HepG2 (cell line): ENCODE measurements around the gene ERFL. TPM values are rescaled to one million over a fixed set of nuclear protein-coding genes. Genes with fewer than 3 reads are reported as not detected.

ENCODE experiments used
- ARNT2 ChIP-seq: sonication (generic); formaldehyde crosslinking; IDR thresholded peaks from 2 replicates; pipeline ENCODE4 v1.8.0; 2022; ENCODE audit warnings: mild to moderate bottlenecking, low read depth, missing genetic modification reagents, moderate library complexity
- BHLHE40 ChIP-seq: IDR thresholded peaks from 2 replicates; pipeline ENCODE4 v1.6.1; 2011; ENCODE audit warnings: low read length, improper control_type of control experiment
- ETV5 ChIP-seq: IDR thresholded peaks from 2 replicates; pipeline ENCODE4 v1.6.1; 2018; ENCODE audit warnings: missing biosample characterization, missing genetic modification reagents, inconsistent platforms, borderline replicate concordance
- HCFC1 ChIP-seq: fragments of 150-350 bp; IDR thresholded peaks from 2 replicates; pipeline ENCODE4 v1.6.1; 2014; ENCODE audit warnings: low read depth, low read length
- HOXA9 ChIP-seq: sonication (generic); formaldehyde crosslinking; IDR thresholded peaks from 2 replicates; pipeline ENCODE4 v1.8.1; 2022; ENCODE audit warnings: missing genetic modification reagents, mild to moderate bottlenecking, moderate library complexity, borderline replicate concordance
- NFIB ChIP-seq: sonication (generic); formaldehyde crosslinking; IDR thresholded peaks from 2 replicates; pipeline ENCODE4 v1.9.0; 2021; ENCODE audit warnings: missing genetic modification reagents, mild to moderate bottlenecking, borderline replicate concordance
- NKX3-1 ChIP-seq: sonication (generic); formaldehyde crosslinking; IDR thresholded peaks from 2 replicates; pipeline ENCODE4 v1.5.0; 2020; ENCODE audit warnings: missing genetic modification reagents
- ONECUT2 ChIP-seq: sonication (generic); formaldehyde crosslinking; IDR thresholded peaks from 2 replicates; pipeline ENCODE4 v1.4.0; 2020; ENCODE audit warnings: missing genetic modification reagents
- PITX1 ChIP-seq: sonication (generic); formaldehyde crosslinking; IDR thresholded peaks from 2 replicates; pipeline ENCODE4 v1.5.1; 2020; ENCODE audit warnings: mild to moderate bottlenecking, missing genetic modification reagents
- SCMH1 ChIP-seq: sonication (generic); formaldehyde crosslinking; IDR thresholded peaks from 2 replicates; pipeline ENCODE4 v1.9.0; 2021; ENCODE audit warnings: missing genetic modification reagents, mild to moderate bottlenecking, borderline replicate concordance
- STAG1 ChIP-seq: sonication (generic); formaldehyde crosslinking; IDR thresholded peaks from 2 replicates; pipeline ENCODE4 v1.4.0; 2020; ENCODE audit warnings: missing genetic modification reagents
- ZFY ChIP-seq: sonication (generic); formaldehyde crosslinking; IDR thresholded peaks from 2 replicates; pipeline ENCODE4 v1.4.0; 2020; ENCODE audit warnings: missing genetic modification reagents
- ZNF20 ChIP-seq: sonication (generic); formaldehyde crosslinking; IDR thresholded peaks from 2 replicates; pipeline ENCODE4 v1.4.0; 2020; ENCODE audit warnings: mild to moderate bottlenecking, moderate library complexity, missing genetic modification reagents
- ZNF260 ChIP-seq: sonication (generic); formaldehyde crosslinking; IDR thresholded peaks from 2 replicates; pipeline ENCODE4 v1.4.0; 2020; ENCODE audit warnings: missing genetic modification reagents, low read depth, mild to moderate bottlenecking, borderline replicate concordance
- ZNF614 ChIP-seq: IDR thresholded peaks from 2 replicates; pipeline ENCODE4 v1.6.1; 2018; ENCODE audit warnings: missing biosample characterization, missing genetic modification reagents, inconsistent platforms, borderline replicate concordance
- polyA plus RNA-seq, 8 experiments: library from polyadenylated mRNA; depleted of rRNA in 3 of 8; stranded (reverse) in 7 of 8; unstranded in 1 of 8; fragments of >200 nt; fragmentation: Illumina TruSeq in 4 of 8; extraction: Trizol in 4 of 8; gene quantifications; 2 replicates each; pipeline versions ENCODE4 v1.2.1 to v1.2.3, GENCODE V29; 2011 to 2016; ENCODE audit warnings: low read depth in 4 of 8, missing spikeins in 1 of 8, mixed read lengths in 1 of 8; ENCODE audit not compliant: insufficient read depth in 1 of 8
- total RNA-seq, 5 experiments: library from RNA; depleted of rRNA; stranded (reverse); fragments of >200 nt; fragmentation: Illumina TruSeq; extraction: Trizol; gene quantifications; 2 replicates each; pipeline ENCODE4 v1.2.3, GENCODE V29; 2016; ENCODE audit warnings: low read depth in 1 of 5
- TF ChIP-seq, protein P1 (sequence below): sonication (generic); formaldehyde crosslinking; IDR thresholded peaks from 2 replicates; pipeline ENCODE4 v1.8.0; 2022; ENCODE audit warnings: missing genetic modification reagents, mild to moderate bottlenecking, borderline replicate concordance
- TF ChIP-seq, protein P2 (sequence below): sonication (generic); formaldehyde crosslinking; IDR thresholded peaks from 2 replicates; pipeline ENCODE4 v1.8.0; 2022; ENCODE audit warnings: low read depth, missing genetic modification reagents
- TF ChIP-seq, protein P3 (sequence below): IDR thresholded peaks from 2 replicates; pipeline ENCODE4 v1.6.1; 2016; ENCODE audit warnings: missing genetic modification reagents, missing compliant biosample characterization
- TF ChIP-seq, protein P4 (sequence below): sonication (generic); formaldehyde crosslinking; IDR thresholded peaks from 2 replicates; pipeline ENCODE4 v1.4.0; 2020; ENCODE audit warnings: mild to moderate bottlenecking, missing genetic modification reagents
- TF ChIP-seq, protein P5 (sequence below): IDR thresholded peaks from 2 replicates; pipeline ENCODE4 v1.6.1; 2016; ENCODE audit warnings: control low read depth
- TF ChIP-seq, protein P6 (sequence below): sonication (generic); formaldehyde crosslinking; IDR thresholded peaks from 2 replicates; pipeline ENCODE4 v1.9.0; 2022; ENCODE audit warnings: missing genetic modification reagents, mild to moderate bottlenecking, borderline replicate concordance

The ERFL gene
- total and polyA plus RNA-seq, 2 of the 13 experiments (the other 11 are each of a cell fraction or from before 2014, with no cell fraction given): not detected

DNA sequence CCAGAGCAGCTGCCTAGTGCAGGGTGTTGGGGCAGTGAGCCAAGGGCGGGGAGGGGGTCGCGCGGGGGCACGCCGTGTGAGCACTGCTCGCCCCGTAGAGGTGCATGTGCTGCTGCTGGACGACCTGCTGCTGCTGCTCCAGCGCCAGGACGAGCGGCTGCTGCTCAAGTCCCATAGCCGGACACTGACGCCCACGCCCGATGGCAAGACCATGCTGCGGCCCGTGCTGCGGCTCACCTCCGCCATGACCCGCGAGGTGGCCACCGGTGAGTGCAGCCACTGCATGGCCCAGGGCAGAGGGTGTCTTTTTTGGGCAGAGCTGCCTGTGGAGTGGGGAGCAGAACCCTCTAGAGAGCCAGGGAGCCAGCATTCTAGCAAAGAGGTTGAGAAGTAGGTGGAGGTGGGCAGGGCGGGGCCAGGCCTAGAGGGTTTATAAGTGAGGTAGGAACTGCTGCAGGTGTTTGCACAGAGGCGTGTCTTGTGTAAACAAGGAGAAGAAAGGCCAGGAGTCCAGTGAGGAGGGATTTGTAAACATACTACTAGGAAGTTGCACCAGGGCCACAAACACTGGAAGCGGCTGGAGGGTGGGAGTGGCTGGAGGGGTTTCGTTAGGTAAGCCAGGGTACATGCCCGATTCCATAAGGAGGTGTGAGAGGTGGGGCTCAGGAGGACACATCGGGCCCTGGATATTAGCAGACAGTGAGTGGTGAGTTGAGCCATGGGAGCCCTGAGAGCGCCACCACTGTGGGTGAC lies 24.0 kb downstream of the ERFL start (continued):
- TF ChIP-seq ZFY (CRISPR knock-in tag): 0 out of 2 replicates have a peak, but pooled peaks have one; percentile 27
- TF ChIP-seq, protein P1, sequence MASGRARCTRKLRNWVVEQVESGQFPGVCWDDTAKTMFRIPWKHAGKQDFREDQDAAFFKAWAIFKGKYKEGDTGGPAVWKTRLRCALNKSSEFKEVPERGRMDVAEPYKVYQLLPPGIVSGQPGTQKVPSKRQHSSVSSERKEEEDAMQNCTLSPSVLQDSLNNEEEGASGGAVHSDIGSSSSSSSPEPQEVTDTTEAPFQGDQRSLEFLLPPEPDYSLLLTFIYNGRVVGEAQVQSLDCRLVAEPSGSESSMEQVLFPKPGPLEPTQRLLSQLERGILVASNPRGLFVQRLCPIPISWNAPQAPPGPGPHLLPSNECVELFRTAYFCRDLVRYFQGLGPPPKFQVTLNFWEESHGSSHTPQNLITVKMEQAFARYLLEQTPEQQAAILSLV (CRISPR knock-in tag): no peak
- TF ChIP-seq, protein P2, sequence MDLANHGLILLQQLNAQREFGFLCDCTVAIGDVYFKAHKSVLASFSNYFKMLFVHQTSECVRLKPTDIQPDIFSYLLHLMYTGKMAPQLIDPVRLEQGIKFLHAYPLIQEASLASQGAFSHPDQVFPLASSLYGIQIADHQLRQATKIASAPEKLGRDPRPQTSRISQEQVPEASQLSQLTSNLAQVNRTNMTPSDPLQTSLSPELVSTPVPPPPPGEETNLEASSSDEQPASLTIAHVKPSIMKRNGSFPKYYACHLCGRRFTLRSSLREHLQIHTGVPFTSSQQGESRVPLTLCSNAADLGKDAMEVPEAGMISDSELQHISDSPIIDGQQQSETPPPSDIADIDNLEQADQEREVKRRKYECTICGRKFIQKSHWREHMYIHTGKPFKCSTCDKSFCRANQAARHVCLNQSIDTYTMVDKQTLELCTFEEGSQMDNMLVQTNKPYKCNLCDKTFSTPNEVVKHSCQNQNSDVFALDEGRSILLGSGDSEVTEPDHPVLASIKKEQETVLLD: no peak
- TF ChIP-seq NFIB (CRISPR knock-in tag): no peak
- peak; percentile 69; the same call in 1 of the 2 replicates for TF ChIP-seq ARNT2 (CRISPR knock-in tag)
- TF ChIP-seq ZNF614 (CRISPR knock-in tag): peak; percentile 46; the same call in 1 of the 2 replicates
- no peak for TF ChIP-seq SCMH1 (CRISPR knock-in tag)
- TF ChIP-seq, protein P3, sequence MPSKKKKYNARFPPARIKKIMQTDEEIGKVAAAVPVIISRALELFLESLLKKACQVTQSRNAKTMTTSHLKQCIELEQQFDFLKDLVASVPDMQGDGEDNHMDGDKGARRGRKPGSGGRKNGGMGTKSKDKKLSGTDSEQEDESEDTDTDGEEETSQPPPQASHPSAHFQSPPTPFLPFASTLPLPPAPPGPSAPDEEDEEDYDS: no peak
- TF ChIP-seq ETV5 (CRISPR knock-in tag): peak; percentile 71; the same call in 1 of the 2 replicates
- no peak for TF ChIP-seq STAG1 (CRISPR knock-in tag)
- no peak for TF ChIP-seq BHLHE40
- no peak for TF ChIP-seq ONECUT2 (CRISPR knock-in tag)
- no peak for TF ChIP-seq ZNF260 (CRISPR knock-in tag)
- TF ChIP-seq ZNF20 (CRISPR knock-in tag): no peak
- TF ChIP-seq, protein P4, sequence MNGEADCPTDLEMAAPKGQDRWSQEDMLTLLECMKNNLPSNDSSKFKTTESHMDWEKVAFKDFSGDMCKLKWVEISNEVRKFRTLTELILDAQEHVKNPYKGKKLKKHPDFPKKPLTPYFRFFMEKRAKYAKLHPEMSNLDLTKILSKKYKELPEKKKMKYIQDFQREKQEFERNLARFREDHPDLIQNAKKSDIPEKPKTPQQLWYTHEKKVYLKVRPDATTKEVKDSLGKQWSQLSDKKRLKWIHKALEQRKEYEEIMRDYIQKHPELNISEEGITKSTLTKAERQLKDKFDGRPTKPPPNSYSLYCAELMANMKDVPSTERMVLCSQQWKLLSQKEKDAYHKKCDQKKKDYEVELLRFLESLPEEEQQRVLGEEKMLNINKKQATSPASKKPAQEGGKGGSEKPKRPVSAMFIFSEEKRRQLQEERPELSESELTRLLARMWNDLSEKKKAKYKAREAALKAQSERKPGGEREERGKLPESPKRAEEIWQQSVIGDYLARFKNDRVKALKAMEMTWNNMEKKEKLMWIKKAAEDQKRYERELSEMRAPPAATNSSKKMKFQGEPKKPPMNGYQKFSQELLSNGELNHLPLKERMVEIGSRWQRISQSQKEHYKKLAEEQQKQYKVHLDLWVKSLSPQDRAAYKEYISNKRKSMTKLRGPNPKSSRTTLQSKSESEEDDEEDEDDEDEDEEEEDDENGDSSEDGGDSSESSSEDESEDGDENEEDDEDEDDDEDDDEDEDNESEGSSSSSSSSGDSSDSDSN (CRISPR knock-in tag): no peak
- TF ChIP-seq, protein P5, sequence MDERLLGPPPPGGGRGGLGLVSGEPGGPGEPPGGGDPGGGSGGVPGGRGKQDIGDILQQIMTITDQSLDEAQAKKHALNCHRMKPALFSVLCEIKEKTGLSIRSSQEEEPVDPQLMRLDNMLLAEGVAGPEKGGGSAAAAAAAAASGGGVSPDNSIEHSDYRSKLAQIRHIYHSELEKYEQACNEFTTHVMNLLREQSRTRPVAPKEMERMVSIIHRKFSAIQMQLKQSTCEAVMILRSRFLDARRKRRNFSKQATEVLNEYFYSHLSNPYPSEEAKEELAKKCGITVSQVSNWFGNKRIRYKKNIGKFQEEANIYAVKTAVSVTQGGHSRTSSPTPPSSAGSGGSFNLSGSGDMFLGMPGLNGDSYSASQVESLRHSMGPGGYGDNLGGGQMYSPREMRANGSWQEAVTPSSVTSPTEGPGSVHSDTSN: no peak
- TF ChIP-seq, protein P6, sequence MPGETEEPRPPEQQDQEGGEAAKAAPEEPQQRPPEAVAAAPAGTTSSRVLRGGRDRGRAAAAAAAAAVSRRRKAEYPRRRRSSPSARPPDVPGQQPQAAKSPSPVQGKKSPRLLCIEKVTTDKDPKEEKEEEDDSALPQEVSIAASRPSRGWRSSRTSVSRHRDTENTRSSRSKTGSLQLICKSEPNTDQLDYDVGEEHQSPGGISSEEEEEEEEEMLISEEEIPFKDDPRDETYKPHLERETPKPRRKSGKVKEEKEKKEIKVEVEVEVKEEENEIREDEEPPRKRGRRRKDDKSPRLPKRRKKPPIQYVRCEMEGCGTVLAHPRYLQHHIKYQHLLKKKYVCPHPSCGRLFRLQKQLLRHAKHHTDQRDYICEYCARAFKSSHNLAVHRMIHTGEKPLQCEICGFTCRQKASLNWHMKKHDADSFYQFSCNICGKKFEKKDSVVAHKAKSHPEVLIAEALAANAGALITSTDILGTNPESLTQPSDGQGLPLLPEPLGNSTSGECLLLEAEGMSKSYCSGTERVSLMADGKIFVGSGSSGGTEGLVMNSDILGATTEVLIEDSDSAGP (CRISPR knock-in tag): peak; percentile 32; the same call in 1 of the 2 replicates
- TF ChIP-seq HOXA9 (CRISPR knock-in tag): no peak
- TF ChIP-seq PITX1 (CRISPR knock-in tag): peak; percentile 79
- TF ChIP-seq HCFC1: no peak
- no peak for TF ChIP-seq NKX3-1 (CRISPR knock-in tag)
